ENCODE measurements around the gene DLGAP1.

Gene DLGAP1

DNA sequence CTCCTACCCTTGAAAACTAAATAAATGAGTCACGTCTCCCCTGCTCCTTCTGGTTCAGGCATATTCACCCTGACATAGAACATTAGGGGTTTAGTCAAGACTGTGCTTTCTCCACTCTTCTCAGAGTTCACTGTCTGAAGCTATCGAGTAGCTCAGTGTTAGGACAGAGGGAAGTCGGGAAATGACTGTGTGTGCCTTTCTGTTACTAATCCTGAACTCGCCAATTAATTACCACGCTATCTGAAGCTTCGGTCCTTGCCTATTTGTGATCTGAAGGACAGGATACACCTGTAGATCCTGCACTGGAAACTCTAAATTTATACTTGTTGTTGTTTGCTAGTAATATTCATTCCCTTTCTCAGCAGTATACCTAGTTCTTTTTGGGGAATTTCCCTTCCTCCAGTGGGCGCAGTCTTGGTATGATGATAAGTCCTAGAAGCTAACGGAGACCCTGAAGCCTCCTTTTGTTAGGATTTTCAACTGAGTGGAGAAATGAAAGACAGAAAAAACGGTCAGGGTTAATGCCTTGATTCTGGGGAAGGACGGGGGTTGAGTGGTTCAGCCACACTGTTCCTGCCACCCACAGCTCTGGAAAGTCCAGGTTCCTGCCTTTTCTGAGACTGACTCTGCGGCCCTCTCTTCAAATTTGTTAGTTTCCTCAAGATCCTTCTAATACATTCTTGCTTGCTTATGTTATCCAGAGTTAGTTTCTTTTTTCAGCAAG, 218.0 kb downstream of the DLGAP1 start:
- no peak for DNase-seq

DNA sequence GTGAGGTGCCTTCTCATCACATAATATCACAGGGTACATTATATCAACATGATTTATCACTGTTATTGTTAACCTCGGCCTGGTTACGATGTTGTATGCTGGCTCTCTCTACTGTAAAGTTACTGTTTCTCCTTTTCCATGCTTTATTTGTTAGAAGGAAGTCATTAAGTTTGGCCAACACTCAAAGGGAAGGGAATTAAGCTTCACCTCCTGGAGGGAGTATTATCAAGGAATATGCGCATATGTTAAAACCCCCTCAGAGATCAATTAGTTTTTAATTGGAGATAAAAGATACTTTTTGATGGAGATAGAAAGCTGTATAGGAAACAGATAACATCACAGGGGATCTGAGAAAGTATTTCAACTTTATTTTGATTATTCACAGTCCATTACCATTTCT, 221.6 kb downstream of the DLGAP1 start:
- DNase-seq, result no peak

DNA sequence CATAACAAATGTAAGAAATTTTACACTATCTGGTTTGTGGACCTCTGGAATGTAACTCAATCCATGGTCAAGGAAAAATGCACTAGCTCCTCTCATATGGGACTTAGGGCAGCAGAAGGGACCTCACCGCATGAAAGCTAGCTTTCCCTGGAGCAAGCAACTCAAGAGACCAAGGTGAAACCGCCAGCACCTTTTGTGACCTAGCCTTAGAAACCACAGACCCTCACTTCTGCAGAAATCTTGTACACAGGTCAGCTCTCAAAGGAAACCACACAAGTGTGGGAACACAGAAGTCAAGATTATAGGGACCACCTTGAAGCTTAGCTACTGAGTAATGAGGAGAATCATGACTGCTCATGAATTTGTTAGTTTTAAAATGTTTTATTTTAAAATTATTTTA, 222.5 kb downstream of the DLGAP1 start:
- DNase-seq, result no peak

DNA sequence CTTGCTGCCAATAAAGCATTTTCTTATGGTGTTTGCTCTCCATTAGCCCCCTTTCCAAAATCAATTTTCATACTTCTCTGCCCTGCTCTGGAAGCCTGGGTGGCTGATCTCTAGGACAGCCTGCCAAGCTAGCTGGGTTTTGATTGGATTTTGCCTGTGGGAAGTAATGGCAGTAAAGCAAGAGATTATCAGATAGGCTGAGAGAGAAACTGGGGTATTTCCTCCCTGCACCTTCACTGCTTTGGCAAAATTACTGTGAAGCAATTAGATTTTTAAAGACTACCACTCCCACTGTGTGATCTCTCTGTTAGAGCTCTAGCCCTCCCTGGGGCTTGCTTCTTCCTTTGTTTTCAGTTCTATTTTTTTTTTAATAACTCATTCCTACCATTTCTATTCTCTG, 223.8 kb downstream of the DLGAP1 start:
- DNase-seq, result no peak

DNA sequence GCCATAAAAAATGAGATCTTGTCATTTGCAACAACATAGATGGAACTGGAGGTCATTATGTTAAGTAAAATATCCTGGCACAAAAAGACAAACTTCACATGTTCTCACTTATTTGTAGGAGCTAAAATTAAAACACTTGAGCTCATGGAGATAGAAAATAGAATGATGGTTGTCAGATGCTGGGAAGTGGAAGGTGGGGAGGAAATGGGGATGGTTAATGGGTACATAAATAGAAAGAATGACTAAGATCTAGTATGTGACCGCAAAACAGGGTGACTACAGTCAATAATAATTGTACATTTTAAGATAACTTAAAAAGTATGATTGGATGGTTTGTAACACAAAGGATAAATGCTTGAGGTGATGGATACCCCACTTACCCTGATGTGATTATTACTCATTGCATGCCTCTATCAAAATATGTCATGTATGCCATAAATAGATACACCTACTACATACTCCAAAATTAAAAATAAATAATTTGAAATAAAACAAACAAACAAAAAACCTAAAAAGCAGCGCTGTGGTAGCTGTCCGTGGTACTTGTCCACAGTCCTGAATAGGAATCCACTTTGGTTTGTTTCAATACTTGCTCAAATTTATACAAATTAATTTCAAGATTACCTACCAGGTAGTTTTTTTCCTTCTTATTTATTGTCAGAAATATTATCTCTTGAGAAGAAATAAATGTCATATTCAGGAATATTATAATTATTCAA, 224.5 kb downstream of the DLGAP1 start:
- DNase-seq, result no peak

DNA sequence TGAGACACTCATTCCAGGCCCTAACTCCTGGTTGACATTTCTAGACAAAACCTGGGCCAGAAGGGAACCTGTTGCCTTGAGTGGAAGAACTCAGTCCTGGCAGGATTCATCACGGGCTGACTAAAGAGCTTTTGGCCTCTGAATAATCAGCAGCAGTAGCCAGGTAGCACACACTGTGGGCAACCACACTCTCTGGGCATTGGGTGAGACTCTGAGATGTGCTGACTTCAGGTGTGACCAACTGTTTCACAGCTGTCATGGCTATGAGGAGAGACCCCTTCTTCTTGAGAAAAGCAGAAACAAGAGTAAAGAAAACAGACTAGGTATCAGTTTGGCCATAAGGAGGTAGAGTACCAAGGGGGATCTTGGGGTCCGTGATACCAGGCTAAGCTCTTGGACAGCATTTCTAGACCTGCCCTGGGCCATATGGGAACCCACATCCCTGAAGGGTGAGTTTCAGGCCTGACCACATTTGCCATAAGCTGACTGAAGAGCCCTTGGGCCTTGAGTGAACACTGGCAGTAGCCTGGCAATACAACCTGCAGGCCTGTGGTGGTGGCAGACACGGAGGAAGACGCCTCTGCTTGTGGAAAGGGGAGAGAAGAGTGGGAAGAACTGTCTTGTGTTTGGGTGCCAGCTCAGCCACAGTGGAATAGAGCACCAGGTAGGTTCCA, 230.9 kb downstream of the DLGAP1 start:
- DNase-seq, result no peak

DNA sequence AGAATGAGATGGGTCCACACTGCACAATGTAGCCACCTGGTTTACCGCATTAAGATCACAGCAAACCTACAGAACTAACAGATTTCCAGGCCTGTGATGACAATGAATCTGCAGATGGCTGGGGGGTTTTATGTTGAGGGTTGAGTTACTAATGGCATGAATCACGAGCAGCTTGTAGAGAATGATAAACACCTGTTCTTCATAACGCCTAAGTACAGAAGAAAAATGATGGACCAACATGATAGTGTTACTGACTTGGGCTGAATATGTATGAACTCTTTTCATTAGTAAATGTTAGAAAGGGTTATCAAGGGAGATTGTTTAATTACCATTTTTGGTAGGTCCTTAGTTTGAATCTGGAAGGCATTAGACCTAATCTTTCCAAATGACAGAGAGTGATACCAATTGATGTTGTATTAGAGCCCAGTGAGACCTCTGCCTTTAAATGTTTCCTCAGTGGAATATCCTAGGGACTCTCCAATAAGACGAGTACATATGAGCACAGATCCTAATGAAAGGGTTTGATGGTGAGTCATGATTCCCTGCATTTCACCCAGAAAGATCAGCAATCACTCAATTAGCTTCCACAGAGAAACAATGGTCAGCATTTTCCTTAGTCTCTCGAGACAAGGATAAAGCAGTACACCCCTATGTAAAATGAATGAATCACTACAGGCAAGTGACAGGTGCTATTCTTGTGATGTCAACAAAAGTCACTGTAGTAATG, 243.8 kb downstream of the DLGAP1 start:
- no peak for DNase-seq

DNA sequence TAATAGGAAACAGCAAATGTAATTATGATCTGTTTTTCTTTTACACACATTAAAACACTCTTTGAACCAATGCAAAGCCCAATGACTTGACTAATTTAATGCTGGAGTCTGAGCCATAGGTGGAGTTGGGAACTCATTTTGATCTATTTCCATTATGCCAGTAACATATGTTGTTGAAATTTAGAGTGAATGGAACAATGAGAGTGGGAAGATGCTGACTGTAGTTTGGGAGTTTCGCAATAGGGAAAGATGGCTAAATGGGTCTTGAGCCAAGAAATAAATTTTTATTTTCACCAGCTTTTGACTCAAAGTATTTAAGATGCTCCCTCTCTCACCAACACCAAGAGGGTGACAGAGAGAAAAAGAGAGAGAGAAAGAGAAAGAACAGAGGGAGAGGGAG, 246.7 kb downstream of the DLGAP1 start:
- no peak for DNase-seq

DNA sequence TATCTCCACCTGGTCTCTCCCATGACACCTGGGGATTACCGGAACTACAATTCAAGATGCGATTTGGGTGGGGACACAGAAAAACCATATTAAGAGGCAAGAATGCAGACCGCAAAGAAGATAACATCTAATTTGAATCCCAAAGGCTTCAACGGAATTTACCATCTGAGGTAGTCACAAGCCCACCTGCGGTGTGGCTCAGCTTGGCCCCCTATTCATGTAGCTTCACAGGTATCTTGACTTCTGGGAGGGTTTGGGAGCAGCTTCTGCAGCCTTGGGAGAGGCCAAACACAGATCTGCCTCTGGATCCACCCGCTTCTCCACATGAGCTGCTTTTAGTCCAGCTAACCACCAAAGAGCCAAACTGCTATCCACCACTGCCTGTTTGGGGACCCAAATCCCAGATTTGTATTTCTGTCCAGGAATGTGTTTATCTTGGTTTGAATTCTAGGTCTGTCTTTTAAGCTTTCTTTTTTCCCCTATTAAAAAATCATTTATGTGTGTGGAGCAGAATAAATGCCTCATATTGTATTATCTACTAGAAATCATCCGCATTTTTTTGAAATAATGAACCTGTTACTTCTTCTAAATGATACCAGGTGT, 247.6 kb downstream of the DLGAP1 start:
- DNase-seq, result no peak

DNA sequence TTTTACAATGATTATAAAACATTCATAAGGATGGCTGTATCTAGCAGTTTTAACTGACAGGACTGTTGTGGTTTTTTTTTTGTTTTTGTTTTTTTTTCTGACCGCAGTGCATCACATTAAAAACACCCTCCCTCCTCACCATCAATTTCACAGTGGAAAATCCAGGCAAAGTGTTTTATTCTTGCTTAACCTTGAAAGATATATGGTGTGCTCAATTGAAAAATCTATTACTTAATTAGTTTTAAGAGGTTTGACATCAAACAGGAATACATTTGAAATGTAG, 250.7 kb downstream of the DLGAP1 start:
- DNase-seq, result no peak

DNA sequence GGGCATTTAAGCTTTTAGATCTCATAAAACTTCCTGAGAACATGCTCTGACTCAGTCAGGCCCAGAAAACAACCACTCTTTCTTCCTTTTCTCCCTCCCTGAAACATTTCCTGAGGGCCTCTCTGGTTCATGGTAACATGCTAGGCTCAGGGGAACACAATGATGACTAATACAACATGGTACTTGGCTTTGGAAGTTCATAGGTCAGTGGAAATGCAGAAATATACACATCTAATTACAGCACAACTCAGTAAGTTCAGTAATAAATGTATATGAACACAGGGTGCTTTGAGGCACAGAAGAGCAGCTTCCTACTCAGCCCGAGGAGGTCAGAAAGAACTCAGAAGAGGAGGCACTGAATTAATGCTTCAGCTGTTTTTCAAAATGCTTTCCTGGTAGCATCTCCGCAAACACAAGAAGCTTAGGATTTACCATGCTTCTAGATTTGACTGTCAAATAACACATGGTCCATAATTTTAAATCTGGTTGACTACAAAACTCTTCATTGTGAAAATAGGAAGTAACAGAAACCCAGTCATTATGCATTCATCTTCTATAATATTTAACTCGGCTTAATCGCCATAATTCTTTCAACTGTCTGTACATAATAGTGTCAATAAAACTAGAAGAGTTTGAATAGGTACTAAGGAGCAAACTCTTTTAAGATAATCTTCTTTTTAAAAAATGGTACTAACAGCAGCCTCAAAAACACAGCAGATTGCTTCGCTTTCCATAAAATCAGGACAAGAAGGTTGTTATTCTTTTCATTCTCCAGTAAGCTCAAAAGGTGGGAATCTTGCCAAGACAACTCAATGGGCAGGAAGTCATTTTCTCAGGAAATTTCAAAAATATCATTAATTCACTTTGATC, 251.3 kb downstream of the DLGAP1 start:
- DNase-seq, result no peak

DNA sequence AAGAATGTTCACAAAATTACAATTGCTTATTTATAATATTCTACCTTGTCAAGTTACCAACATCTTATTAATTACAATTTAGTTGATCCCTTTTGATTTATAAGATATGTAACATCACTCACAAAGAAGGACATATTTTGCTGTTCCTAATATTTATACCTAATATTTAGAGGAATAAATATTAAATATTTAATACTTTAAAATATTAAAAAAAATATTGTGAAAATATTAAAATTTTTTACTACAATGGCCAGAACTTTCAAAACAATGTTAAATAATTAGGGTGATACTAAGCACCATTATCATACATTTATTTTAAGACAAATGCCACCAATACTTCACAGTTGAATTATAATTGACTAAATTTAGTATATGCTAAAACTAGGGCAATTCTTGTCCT, 254.7 kb downstream of the DLGAP1 start:
- DNase-seq, result no peak

DNA sequence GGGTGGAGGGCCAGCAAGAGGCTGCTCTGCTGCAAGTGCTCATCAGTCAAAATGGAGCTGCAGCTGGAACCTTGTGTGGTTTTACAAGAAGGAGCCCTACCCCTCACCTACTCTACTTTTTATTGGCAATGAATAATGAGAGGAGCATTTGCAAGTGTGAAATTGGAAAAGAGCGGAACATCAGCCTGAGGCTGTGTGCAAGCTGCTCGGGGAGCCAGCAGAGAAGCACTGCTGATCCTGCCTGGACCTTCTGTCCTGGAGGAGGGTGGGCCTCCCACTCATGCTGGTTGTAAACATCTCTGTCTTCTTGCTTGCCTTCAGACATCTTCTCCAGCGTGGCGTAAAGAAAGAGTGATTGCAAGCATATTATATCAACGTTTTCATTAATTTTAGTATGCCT, 256.2 kb downstream of the DLGAP1 start:
- no peak for DNase-seq

DNA sequence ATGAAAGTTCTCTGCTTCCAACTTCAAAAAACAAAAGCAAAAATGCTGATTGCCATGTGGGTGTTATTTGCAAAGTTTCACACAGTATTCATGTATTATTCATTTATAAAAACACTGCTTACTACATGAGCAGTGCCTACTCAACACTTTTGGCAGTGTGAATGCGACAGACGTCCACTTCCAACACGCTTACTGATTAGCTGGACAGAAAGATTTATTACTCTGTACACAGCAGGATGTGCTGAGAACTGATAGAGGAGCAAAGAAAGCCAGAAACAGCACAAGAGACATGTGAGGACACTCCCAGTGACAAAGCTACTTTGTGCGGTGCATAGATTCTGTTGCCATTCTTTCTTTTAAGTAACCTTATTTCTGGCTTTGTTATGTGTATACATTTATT, 258.8 kb downstream of the DLGAP1 start:
- DNase-seq, result no peak

DNA sequence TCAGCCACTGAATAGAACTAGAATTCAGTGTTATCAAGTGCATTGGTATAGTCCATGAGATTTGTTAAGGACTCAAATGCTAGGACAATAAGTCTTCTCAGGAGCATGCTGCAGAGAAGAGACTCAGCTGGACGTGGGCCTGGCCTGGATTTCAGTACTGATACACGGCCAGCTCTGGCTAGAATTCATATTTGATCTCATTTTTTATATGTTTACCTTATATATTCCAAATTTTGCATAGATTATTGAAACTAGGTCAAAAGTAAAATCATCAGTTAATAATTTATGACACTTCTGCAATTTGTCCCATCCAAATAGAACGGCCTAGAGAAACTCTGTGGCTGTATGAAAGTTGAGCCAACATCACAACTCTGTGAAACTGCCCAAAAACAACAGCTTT, 262.0 kb downstream of the DLGAP1 start:
- no peak for DNase-seq

DNA sequence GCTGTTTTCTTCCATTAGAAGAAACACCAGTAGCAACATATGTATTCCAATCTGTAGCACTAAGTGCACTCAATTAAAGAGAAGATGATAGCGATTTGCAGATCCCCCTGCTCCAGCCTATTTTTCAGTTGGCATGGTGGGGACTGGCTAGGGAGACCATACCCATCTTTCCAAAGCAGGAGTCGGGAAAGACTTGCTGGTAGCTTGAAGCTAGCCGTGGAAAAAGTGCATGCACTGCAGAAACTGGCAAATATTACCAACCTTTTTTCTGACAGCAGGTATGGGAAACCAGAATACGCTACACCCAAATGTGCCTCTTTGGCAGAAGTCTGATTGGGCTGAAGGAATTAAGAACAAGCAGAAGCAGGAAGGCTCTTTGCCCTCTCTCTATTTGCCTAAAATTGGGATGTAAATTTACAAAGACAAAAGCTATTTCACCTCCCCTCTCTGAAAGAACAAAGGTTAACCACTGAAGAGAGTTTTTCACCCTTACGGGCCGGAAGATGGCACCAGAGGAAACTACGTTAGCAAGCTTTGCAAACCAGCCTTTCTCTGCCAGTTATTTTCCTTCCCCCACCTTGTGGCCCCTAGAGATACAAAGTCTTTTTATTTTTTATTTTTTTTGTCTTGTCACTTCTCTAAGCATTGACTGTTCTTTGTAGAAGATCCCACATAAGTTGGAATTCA, 273.1 kb downstream of the DLGAP1 start:
- DNase-seq, result no peak

DNA sequence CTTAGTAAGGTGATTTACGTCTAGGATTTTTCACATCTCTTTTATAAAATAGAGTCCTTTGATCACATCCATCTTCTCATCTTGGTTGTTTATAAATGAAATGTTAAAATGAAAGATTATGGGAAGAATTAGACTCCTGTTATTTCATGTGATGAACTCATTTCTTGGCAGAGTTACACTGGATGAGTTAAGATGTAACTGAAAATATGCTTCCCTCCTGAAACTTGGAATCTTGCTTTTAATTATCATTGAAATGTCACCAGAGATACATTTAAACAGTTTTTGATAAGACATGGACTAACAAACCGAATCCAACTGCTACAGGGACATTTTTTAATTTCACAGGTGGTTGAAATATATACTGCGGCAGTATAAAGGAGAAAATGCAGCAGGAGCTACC, 274.0 kb downstream of the DLGAP1 start:
- no peak for DNase-seq

DNA sequence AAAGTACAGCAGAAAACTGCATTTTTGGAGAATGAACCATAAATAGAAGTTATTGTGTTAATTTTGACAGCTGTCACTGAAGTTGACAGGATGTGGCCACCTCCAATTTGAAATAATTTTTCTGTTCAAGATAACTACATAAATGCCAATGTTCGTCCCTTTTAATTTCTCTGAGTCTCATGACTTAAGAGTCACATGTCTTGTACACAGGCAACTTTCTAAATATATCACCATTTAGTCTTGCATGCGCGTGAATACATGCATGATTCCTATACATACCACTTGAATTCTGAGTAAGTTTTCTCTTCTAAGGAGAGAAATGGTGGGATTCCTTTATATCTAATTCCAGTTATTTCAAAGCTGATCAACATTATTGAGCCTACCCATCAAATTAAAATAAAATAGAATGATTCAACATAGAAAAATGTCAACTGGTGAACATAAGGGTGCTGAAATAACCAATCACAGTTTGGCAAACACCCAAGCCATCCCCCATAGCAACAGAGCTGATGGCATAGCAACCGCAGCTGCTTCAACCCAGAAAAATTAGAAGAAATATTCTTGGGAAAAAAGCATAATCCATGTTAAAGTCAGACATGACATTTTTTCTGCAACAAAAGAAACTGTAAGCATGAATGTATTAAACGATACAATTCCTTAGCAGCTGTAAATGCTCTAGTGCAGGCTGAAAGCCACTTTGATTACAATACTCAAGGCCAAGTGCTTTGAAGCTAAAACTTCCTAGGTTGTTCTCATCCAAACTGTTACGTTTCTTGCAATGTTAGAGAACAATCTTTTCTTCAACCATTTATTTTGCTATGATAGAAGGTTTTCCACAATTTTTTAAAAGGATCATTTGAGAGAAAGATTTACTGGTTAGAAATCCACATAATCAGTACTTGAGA, 282.7 kb downstream of the DLGAP1 start:
- no peak for DNase-seq

DNA sequence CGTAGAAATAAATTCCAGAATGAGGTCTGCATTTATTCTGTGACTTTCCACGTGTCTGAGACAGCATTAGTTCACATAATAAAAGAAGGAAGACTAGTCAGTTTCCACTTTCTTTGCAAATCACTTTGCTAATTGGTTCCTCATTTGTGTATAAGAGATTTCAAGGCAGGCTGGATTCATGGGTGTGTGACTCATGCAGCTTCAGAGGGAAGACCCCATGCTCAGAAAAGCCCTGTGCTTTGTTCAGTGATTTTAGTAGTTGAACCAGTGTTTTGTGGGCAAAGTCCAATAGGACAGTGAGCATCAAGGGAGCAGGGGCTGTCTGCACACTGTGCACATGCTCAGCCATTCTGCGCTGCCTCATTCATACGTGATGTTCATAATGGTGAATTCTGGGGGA, 297.8 kb downstream of the DLGAP1 start:
- no peak for DNase-seq

DNA sequence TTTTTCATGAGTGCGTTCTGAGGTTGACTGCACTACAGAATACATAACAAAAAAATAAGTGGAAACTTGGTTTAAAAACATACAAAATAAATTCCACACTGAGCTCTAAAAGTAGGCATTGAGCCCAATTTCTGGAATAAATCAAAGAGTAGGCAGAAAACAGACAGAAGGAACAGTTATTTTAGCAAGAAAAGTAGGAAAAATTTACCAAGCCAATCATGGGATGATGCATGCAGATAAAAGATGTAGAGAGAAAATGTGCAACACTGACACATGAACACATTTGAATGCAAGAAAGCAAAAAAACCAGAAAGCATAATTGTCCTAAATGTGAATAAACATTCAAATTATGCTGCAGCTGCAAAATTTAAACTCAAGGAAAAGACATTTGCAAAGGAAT, 308.3 kb downstream of the DLGAP1 start:
- no peak for DNase-seq

DNA sequence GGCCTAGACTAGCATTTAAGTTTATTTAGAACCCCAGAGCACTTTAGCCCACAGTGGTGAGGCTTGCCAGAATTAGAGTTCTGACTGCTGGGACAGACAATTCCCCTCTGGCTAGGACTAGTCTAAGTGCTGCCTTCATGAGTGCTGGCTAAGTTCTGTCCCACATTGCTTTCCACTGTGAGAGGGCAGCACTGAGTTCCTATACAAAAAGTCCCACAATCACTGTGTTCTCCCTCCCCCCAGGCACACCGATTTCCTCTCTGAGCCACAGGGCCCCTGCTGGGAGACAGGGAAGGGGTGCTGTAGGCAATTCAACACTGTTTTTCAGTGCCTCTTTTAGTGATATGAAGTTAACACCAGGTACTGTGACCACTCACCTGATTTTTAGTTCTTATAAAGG, 310.9 kb downstream of the DLGAP1 start:
- no peak for DNase-seq

Measured in effector CD4-positive, alpha-beta T cell (primary cell).